SU-DHL-6 (cell line): ENCODE results near the gene CBFA2T2.

Experiments
- EZH2phosphoT487 ChIP-seq: fragments of 200-600 bp; sonication (generic), shearing (Covaris generic); conservative IDR thresholded peaks from 2 replicates; pipeline ENCODE4 v1.6.1; 2018; ENCODE audit warnings: mild to moderate bottlenecking, antibody characterized with exemption, low read length, moderate library complexity, mixed read lengths
- TF ChIP-seq, protein P1 (sequence below): fragments of 200-600 bp; sonication (generic); IDR thresholded peaks from one replicate; pipeline ENCODE4 v1.5.1; 2017; ENCODE audit warnings: antibody characterized with exemption, mild to moderate bottlenecking, low read length, moderate library complexity; ENCODE audit not compliant: insufficient read depth, poor library complexity, severe bottlenecking

- TF ChIP-seq, protein P1, sequence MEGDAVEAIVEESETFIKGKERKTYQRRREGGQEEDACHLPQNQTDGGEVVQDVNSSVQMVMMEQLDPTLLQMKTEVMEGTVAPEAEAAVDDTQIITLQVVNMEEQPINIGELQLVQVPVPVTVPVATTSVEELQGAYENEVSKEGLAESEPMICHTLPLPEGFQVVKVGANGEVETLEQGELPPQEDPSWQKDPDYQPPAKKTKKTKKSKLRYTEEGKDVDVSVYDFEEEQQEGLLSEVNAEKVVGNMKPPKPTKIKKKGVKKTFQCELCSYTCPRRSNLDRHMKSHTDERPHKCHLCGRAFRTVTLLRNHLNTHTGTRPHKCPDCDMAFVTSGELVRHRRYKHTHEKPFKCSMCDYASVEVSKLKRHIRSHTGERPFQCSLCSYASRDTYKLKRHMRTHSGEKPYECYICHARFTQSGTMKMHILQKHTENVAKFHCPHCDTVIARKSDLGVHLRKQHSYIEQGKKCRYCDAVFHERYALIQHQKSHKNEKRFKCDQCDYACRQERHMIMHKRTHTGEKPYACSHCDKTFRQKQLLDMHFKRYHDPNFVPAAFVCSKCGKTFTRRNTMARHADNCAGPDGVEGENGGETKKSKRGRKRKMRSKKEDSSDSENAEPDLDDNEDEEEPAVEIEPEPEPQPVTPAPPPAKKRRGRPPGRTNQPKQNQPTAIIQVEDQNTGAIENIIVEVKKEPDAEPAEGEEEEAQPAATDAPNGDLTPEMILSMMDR: no peak
- no peak for TF ChIP-seq EZH2phosphoT487
These were observed 164.2 kb downstream of the CBFA2T2 start for GRCh38 chr20:33653900-33654596.
